WTC11 (cell line): ENCODE measurements around the gene HMGB2.

Experiments
- CTCF ChIP-seq: fragments of 200-600 bp; IDR thresholded peaks from 2 replicates; pipeline ENCODE4 v1.8.0; 2022; ENCODE audit warnings: antibody characterized with exemption
- IRF1 ChIP-seq: sonication (generic); formaldehyde crosslinking; IDR thresholded peaks from 2 replicates; pipeline ENCODE4 v1.8.0; 2023; ENCODE audit warnings: missing genetic modification reagents
- NR2C2 ChIP-seq: sonication (generic); formaldehyde crosslinking; IDR thresholded peaks from 2 replicates; pipeline ENCODE4 v1.8.0; 2022; ENCODE audit warnings: mild to moderate bottlenecking, missing genetic modification reagents
- TEAD4 ChIP-seq: sonication (generic); formaldehyde crosslinking; IDR thresholded peaks from 2 replicates; pipeline ENCODE4 v1.8.0; 2022; ENCODE audit warnings: mild to moderate bottlenecking, missing genetic modification reagents
- ZNF423 ChIP-seq: fragments of 250-450 bp; sonication (Bioruptor Pico); IDR thresholded peaks from 2 replicates; pipeline ENCODE4 v2.1.2; 2022; ENCODE audit warnings: mild to moderate bottlenecking, moderate library complexity
- TF ChIP-seq, protein P1 (sequence below): sonication (generic); formaldehyde crosslinking; IDR thresholded peaks from 2 replicates; pipeline ENCODE4 v1.8.1; 2022; ENCODE audit warnings: low read depth, missing genetic modification reagents, borderline replicate concordance
- TF ChIP-seq, protein P2 (sequence below): sonication (generic); formaldehyde crosslinking; IDR thresholded peaks from 2 replicates; pipeline ENCODE4 v1.8.1; 2022; ENCODE audit warnings: mild to moderate bottlenecking, missing genetic modification reagents, moderate library complexity, borderline replicate concordance

- TF ChIP-seq, protein P1, sequence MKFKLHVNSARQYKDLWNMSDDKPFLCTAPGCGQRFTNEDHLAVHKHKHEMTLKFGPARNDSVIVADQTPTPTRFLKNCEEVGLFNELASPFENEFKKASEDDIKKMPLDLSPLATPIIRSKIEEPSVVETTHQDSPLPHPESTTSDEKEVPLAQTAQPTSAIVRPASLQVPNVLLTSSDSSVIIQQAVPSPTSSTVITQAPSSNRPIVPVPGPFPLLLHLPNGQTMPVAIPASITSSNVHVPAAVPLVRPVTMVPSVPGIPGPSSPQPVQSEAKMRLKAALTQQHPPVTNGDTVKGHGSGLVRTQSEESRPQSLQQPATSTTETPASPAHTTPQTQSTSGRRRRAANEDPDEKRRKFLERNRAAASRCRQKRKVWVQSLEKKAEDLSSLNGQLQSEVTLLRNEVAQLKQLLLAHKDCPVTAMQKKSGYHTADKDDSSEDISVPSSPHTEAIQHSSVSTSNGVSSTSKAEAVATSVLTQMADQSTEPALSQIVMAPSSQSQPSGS, result no peak
- TF ChIP-seq CTCF (no peak), IRF1 (CRISPR knock-in tag) (no peak), TEAD4 (CRISPR knock-in tag) (no peak), NR2C2 (CRISPR knock-in tag) (no peak), ZNF423 (CRISPR knock-in tag) (no peak)
- TF ChIP-seq, protein P2, sequence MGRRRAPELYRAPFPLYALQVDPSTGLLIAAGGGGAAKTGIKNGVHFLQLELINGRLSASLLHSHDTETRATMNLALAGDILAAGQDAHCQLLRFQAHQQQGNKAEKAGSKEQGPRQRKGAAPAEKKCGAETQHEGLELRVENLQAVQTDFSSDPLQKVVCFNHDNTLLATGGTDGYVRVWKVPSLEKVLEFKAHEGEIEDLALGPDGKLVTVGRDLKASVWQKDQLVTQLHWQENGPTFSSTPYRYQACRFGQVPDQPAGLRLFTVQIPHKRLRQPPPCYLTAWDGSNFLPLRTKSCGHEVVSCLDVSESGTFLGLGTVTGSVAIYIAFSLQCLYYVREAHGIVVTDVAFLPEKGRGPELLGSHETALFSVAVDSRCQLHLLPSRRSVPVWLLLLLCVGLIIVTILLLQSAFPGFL (CRISPR knock-in tag), result no peak
Observed at GRCh38 chr4:173382349-173382748, 48.2 kb upstream of the HMGB2 start.
